ENCODE data around the gene TFB1M.

Gene TFB1M

DNA sequence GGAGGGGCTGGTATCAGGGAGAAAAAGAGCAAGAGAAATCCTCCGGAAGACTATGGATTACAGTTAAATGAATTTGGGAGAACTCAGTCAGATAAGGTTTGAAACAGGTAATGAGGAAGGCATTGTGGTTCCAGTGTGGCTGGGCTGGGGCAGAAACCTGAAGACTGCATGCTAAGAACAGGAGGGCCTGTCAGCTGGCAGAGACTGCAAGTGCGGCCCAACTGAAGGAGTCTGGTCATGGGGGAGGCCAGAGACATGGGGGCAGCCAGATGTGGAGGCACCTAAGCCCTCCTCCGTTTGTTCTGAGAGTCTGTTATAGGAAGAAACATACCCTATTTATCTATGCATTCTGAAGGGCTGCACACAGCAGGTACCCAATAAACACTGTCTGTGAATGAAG is 16.6 kb downstream of the TFB1M start:
- Histone ChIP-seq H3K4me1 (ENCODE audit: control insufficient read depth, insufficient read depth, low read length) (peaks cover 6% of the 10 kb centered on the region; the same call in 1 of the 2 replicates), H3K4me3 (ENCODE audit: low read depth, low read length) (no peak overlapping the region), H3K36me3 (ENCODE audit: control insufficient read depth in 2 of 2, insufficient read depth in 1 of 2, low read length in 2 of 2) (peaks cover 7 to 59% of the 10 kb centered on the region in 2 experiments), H3K9me3 (ENCODE audit: control insufficient read depth, insufficient read depth, low read depth, low read length) (no peaks in the 10 kb centered on the region), H3K27ac (ENCODE audit: extremely low read depth, low read depth, low read length) (no peak overlapping the region)
- POLR2A ChIA-PET: no interaction called here
- CTCF ChIA-PET: interaction anchor here (0.6 to 1.3 kb wide), 2 partner anchors 120 to 200 kb away, joined by 4 read pairs; no protein-coding TSS in a partner anchor
- TF ChIP-seq, protein P1, sequence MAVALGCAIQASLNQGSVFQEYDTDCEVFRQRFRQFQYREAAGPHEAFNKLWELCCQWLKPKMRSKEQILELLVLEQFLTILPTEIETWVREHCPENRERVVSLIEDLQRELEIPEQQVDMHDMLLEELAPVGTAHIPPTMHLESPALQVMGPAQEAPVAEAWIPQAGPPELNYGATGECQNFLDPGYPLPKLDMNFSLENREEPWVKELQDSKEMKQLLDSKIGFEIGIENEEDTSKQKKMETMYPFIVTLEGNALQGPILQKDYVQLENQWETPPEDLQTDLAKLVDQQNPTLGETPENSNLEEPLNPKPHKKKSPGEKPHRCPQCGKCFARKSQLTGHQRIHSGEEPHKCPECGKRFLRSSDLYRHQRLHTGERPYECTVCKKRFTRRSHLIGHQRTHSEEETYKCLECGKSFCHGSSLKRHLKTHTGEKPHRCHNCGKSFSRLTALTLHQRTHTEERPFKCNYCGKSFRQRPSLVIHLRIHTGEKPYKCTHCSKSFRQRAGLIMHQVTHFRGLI (tag by site-specific recombination; IDR thresholded peaks at IDR 0.05): no peak
- no peak for TF ChIP-seq ZBTB7A (tag by site-specific recombination; IDR thresholded peaks at IDR 0.05; ENCODE audit: low read depth)
- TF ChIP-seq, protein P2, sequence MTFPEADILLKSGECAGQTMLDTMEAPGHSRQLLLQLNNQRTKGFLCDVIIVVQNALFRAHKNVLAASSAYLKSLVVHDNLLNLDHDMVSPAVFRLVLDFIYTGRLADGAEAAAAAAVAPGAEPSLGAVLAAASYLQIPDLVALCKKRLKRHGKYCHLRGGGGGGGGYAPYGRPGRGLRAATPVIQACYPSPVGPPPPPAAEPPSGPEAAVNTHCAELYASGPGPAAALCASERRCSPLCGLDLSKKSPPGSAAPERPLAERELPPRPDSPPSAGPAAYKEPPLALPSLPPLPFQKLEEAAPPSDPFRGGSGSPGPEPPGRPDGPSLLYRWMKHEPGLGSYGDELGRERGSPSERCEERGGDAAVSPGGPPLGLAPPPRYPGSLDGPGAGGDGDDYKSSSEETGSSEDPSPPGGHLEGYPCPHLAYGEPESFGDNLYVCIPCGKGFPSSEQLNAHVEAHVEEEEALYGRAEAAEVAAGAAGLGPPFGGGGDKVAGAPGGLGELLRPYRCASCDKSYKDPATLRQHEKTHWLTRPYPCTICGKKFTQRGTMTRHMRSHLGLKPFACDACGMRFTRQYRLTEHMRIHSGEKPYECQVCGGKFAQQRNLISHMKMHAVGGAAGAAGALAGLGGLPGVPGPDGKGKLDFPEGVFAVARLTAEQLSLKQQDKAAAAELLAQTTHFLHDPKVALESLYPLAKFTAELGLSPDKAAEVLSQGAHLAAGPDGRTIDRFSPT (tag by site-specific recombination; IDR thresholded peaks at IDR 0.05): no peak
- TF ChIP-seq, protein P3, sequence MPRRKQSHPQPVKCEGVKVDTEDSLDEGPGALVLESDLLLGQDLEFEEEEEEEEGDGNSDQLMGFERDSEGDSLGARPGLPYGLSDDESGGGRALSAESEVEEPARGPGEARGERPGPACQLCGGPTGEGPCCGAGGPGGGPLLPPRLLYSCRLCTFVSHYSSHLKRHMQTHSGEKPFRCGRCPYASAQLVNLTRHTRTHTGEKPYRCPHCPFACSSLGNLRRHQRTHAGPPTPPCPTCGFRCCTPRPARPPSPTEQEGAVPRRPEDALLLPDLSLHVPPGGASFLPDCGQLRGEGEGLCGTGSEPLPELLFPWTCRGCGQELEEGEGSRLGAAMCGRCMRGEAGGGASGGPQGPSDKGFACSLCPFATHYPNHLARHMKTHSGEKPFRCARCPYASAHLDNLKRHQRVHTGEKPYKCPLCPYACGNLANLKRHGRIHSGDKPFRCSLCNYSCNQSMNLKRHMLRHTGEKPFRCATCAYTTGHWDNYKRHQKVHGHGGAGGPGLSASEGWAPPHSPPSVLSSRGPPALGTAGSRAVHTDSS (tag by site-specific recombination; IDR thresholded peaks at IDR 0.05): no peak
- no peak for TF ChIP-seq ZNF571 (tag by site-specific recombination; IDR thresholded peaks at IDR 0.05)
- no peak for TF ChIP-seq ZNF843 (tag by site-specific recombination; IDR thresholded peaks at IDR 0.05)
- no peak for TF ChIP-seq HOXA7 (CRISPR knock-in tag; IDR thresholded peaks at IDR 0.05; ENCODE audit: borderline replicate concordance)
- no peak for TF ChIP-seq ZNF19 (tag by site-specific recombination; IDR thresholded peaks at IDR 0.05; ENCODE audit: low read depth)

DNA sequence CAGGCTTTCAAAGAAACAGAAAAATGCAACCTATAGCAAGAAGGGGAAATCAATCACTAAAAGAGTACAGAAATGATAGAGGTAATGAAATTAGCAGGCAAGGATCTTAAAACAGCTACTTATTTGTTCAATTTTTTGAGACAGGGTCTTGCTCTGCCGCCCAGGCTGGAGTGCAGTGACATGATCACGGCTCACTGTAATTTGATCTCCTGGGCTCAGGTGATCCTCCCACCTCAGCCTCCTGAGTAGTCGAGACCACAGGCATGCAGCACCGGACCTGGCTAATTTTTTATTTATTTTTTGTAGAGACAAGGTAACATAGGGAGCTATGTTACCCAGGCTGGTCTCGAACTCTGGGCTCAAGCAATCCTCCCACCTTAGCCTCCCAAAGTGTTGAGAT is 21.6 kb downstream of the TFB1M start:
- ChIA-PET POLR2A (interaction anchor here (1.0 kb wide), 1 partner anchor 19 kb away, joined by 3 read pairs; no protein-coding TSS in a partner anchor), CTCF (no interaction called here)
- H3K9me3 ChIP-seq (ENCODE audit: control insufficient read depth, insufficient read depth, low read depth, low read length): no peaks in the 10 kb centered on the region
- H3K4me1 ChIP-seq (ENCODE audit: control insufficient read depth, insufficient read depth, low read length): no peaks in the 10 kb centered on the region
- peaks cover 7 to 76% of the 10 kb centered on the region in 2 experiments for H3K36me3 ChIP-seq (ENCODE audit: control insufficient read depth in 2 of 2, insufficient read depth in 1 of 2, low read length in 2 of 2)
- TF ChIP-seq ZNF426 (tag by site-specific recombination; IDR thresholded peaks at IDR 0.05) (no peak), MYNN (tag by site-specific recombination; IDR thresholded peaks at IDR 0.05; ENCODE audit: borderline replicate concordance) (no peak), ZNF394 (tag by site-specific recombination; IDR thresholded peaks at IDR 0.05; ENCODE audit: borderline replicate concordance) (no peak), ZNF311 (tag by site-specific recombination; IDR thresholded peaks at IDR 0.05; ENCODE audit: borderline replicate concordance) (no peak), ZNF175 (tag by site-specific recombination; IDR thresholded peaks at IDR 0.05) (no peak)
- H3K4me3 ChIP-seq (ENCODE audit: low read depth, low read length): no peak overlapping the region
- no peak overlapping the region for H3K27ac ChIP-seq (ENCODE audit: extremely low read depth, low read depth, low read length)

DNA sequence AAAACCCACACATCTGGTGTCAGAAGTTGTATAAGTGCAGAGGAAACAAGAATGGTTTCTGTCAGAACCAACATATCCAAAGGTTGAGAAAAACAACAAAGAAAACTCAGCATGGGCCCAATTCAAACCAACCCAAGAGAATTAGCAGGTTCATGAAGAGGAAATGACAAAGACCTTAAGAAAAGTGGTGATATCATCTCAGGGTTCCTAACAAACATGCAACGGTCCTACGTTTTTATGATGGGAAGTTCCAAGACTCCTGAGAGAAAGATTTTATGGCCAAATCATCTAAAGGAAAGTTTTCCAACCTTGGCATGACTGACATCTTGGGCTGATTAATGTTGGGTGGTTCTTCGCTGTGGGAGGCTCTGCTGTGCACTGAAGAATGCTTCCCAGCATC is 23.0 kb downstream of the TFB1M start:
- ChIA-PET POLR2A (no interaction called here), CTCF (no interaction called here)
- Histone ChIP-seq H3K9me3 (ENCODE audit: control insufficient read depth, insufficient read depth, low read depth, low read length) (no peaks in the 10 kb centered on the region), H3K4me3 (ENCODE audit: low read depth, low read length) (no peak overlapping the region), H3K36me3 (ENCODE audit: control insufficient read depth in 2 of 2, insufficient read depth in 1 of 2, low read length in 2 of 2) (peaks cover 5 to 66% of the 10 kb centered on the region in 2 experiments), H3K27ac (ENCODE audit: extremely low read depth, low read depth, low read length) (no peak overlapping the region), H3K4me1 (ENCODE audit: control insufficient read depth, insufficient read depth, low read length) (no peaks in the 10 kb centered on the region)
- TF ChIP-seq ZNF571 (tag by site-specific recombination; IDR thresholded peaks at IDR 0.05) (no peak), ZNF394 (tag by site-specific recombination; IDR thresholded peaks at IDR 0.05; ENCODE audit: borderline replicate concordance) (no peak), ZNF121 (tag by site-specific recombination; IDR thresholded peaks at IDR 0.05) (no peak), SCRT2 (tag by site-specific recombination; IDR thresholded peaks at IDR 0.05) (no peak), ZNF202 (tag by site-specific recombination; IDR thresholded peaks at IDR 0.05; ENCODE audit: borderline replicate concordance) (no peak), TRIM28 (IDR thresholded peaks at IDR 0.05; ENCODE audit: borderline replicate concordance, low read length) (no peak), ZNF157 (tag by site-specific recombination; IDR thresholded peaks at IDR 0.05) (no peak), ZNF473 (tag by site-specific recombination; IDR thresholded peaks at IDR 0.05) (no peak), HOXC10 (CRISPR knock-in tag; IDR thresholded peaks at IDR 0.05) (no peak), ZFP3 (tag by site-specific recombination; IDR thresholded peaks at IDR 0.05; ENCODE audit: low read depth) (no peak), ZNF596 (tag by site-specific recombination; IDR thresholded peaks at IDR 0.05) (no peak), ZNF521 (tag by site-specific recombination; IDR thresholded peaks at IDR 0.05) (no peak), ZNF266 (tag by site-specific recombination; IDR thresholded peaks at IDR 0.05; ENCODE audit: low read depth) (no peak), REPIN1 (tag by site-specific recombination; IDR thresholded peaks at IDR 0.05; ENCODE audit: low read depth) (no peak)
